ENCODE data around the gene TRMT2B. TPM values are rescaled to one million over a fixed set of nuclear protein-coding genes. Genes with fewer than 3 reads are reported as not detected.

TRMT2B gene
- total RNA-seq, 1 experiment from 2014 or later = 28.1 TPM

DNA sequence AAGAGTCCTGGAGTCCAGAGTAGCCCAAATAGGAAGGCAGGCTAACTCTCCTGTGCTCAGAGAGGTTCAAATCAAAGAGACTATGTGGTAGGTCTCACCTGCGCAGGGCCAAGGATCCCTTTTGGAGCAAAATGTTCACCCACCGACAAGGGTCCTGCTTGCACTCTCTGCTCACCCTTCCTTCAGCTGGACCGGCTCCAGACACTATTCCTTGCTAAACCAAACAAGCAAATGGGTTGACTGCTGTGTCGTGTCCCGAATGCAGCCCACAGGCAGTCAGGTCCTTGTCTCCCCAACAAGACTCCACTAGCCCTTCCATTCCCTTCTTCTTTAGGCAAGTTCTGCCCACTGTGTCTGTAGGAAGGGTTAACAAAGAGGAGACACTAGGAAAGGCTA is 760 bp downstream of the TRMT2B start:
- Mint-ChIP-seq H3K9me3 (ENCODE audit: unreplicated experiment) (no peaks in the 10 kb centered on the region), H3K4me1 (ENCODE audit: low read depth, unreplicated experiment) (no peaks in the 10 kb centered on the region), H3K27me3 (ENCODE audit: insufficient read depth, unreplicated experiment) (no peaks in the 10 kb centered on the region), H3K4me3 (ENCODE audit: unreplicated experiment) (peak overlapping the region; percentile 87), H3K27ac (ENCODE audit: unreplicated experiment) (peak overlapping the region; percentile 94), H3K36me3 (ENCODE audit: insufficient read depth, unreplicated experiment) (peaks cover 7% of the 10 kb centered on the region)
- POLR2A ChIA-PET = no interaction called here
- TF ChIP-seq, protein P1, sequence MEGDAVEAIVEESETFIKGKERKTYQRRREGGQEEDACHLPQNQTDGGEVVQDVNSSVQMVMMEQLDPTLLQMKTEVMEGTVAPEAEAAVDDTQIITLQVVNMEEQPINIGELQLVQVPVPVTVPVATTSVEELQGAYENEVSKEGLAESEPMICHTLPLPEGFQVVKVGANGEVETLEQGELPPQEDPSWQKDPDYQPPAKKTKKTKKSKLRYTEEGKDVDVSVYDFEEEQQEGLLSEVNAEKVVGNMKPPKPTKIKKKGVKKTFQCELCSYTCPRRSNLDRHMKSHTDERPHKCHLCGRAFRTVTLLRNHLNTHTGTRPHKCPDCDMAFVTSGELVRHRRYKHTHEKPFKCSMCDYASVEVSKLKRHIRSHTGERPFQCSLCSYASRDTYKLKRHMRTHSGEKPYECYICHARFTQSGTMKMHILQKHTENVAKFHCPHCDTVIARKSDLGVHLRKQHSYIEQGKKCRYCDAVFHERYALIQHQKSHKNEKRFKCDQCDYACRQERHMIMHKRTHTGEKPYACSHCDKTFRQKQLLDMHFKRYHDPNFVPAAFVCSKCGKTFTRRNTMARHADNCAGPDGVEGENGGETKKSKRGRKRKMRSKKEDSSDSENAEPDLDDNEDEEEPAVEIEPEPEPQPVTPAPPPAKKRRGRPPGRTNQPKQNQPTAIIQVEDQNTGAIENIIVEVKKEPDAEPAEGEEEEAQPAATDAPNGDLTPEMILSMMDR (IDR thresholded peaks at IDR 0.05; ENCODE audit: insufficient read depth in 1 of 2, low read depth in 1 of 2, low read length in 1 of 2, severe bottlenecking in 1 of 2, unreplicated experiment in 1 of 2) = no peak
- peak overlapping the region; percentile 67 for H3K4me3 ChIP-seq (ENCODE audit: low read depth, low read length)
- CTCF ChIA-PET = no interaction called here
- H3K36me3 ChIP-seq (ENCODE audit: control insufficient read depth, insufficient read depth, low read length) = no peaks in the 10 kb centered on the region
- no peaks in the 10 kb centered on the region for H3K4me1 ChIP-seq
- intact Hi-C loops (cut with micrococcal nuclease; ENCODE audit: unreplicated experiment) = loop anchor here (2.0 to 10.0 kb wide), 2 partner anchors 46 to 126 kb away; partner anchors contain the start of gene XKRX
- DNase-seq = no peak
- TSS peak; percentile 63 for BruUV-seq (replicated peaks)
- H3K27me3 ChIP-seq (replicated peaks; ENCODE audit: control insufficient read depth, insufficient read depth, low read length) = no peaks in the 10 kb centered on the region
- H3K9me3 ChIP-seq = no peaks in the 10 kb centered on the region

DNA sequence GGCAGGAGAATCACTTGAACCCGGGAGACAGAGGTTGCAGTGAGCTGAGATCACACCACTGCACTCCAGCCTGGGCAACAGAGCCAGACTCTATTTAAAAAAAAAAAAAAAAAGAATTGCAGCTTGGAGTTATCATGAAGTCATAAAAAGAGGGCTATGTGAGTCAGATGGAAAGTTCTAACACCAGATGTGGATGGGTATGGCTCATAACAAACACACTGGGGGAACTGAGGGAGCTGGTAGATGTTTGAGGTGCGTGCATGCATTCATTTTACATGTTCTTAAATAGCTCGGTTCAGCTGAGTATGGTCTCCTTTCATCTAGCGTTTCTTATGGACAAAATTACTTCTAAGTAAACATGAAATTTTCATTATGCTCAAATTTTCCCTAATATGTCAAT is 11.7 kb downstream of the TRMT2B start:
- Histone ChIP-seq H3K36me3 (ENCODE audit: control insufficient read depth, insufficient read depth, low read length) (no peaks in the 10 kb centered on the region), H3K4me1 (no peaks in the 10 kb centered on the region), H3K4me3 (ENCODE audit: low read depth, low read length) (no peak overlapping the region), H3K9me3 (no peaks in the 10 kb centered on the region), H3K27me3 (replicated peaks; ENCODE audit: control insufficient read depth, insufficient read depth, low read length) (no peaks in the 10 kb centered on the region)
- H3K9me3 Mint-ChIP-seq (ENCODE audit: unreplicated experiment) = no peaks in the 10 kb centered on the region
- no peak overlapping the region for H3K4me3 Mint-ChIP-seq (ENCODE audit: unreplicated experiment)
- ChIA-PET CTCF (interaction anchor here (0.7 kb wide), 1 partner anchor 145 kb away, joined by 6 read pairs; no protein-coding TSS in a partner anchor), POLR2A (interaction anchor here (0.6 kb wide), 1 partner anchor 42 kb away, joined by 5 read pairs; no protein-coding TSS in a partner anchor)
- peaks cover 15% of the 10 kb centered on the region for H3K36me3 Mint-ChIP-seq (ENCODE audit: insufficient read depth, unreplicated experiment)
- BruUV-seq (replicated peaks) = no TSS peak
- H3K27ac Mint-ChIP-seq (ENCODE audit: unreplicated experiment) = no peak overlapping the region
- intact Hi-C loops (cut with micrococcal nuclease; ENCODE audit: unreplicated experiment) = no loop called here
- DNase-seq = no peak
- H3K27me3 Mint-ChIP-seq (ENCODE audit: insufficient read depth, unreplicated experiment) = no peaks in the 10 kb centered on the region
- no peaks in the 10 kb centered on the region for H3K4me1 Mint-ChIP-seq (ENCODE audit: low read depth, unreplicated experiment)
- TF ChIP-seq, protein P1 (IDR thresholded peaks at IDR 0.05; ENCODE audit: insufficient read depth in 1 of 2, low read depth in 1 of 2, low read length in 1 of 2, severe bottlenecking in 1 of 2, unreplicated experiment in 1 of 2) = no peak

DNA sequence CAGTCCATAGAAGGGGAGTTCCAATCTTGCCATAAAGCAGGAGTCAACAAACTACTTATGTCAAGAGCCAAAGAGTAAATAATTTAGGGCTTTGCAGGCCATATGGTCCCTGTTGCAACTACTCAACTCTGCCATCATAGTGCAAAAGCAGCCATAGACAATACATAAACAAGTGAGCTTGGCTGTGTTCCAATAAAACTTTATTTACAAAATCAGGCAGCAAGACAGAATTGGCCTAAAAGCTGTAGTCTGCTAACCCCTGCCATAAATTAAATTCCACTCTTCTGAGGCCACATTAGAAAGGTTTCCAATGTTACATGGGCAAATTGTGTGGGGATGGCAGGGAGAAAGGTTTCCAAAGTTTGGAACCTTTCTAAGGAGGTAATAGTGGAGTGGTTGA is 14.7 kb downstream of the TRMT2B start:
- TF ChIP-seq, protein P1 (IDR thresholded peaks at IDR 0.05; ENCODE audit: insufficient read depth in 1 of 2, low read depth in 1 of 2, low read length in 1 of 2, severe bottlenecking in 1 of 2, unreplicated experiment in 1 of 2) = no peak
- no peak overlapping the region for H3K27ac Mint-ChIP-seq (ENCODE audit: unreplicated experiment)
- ChIA-PET POLR2A (no interaction called here), CTCF (no interaction called here)
- H3K9me3 Mint-ChIP-seq (ENCODE audit: unreplicated experiment) = no peaks in the 10 kb centered on the region
- BruUV-seq (replicated peaks) = no TSS peak
- H3K4me1 Mint-ChIP-seq (ENCODE audit: low read depth, unreplicated experiment) = no peaks in the 10 kb centered on the region
- Histone ChIP-seq H3K27me3 (replicated peaks; ENCODE audit: control insufficient read depth, insufficient read depth, low read length) (no peaks in the 10 kb centered on the region), H3K9me3 (no peaks in the 10 kb centered on the region), H3K36me3 (ENCODE audit: control insufficient read depth, insufficient read depth, low read length) (no peaks in the 10 kb centered on the region), H3K4me3 (ENCODE audit: low read depth, low read length) (no peak overlapping the region), H3K4me1 (no peaks in the 10 kb centered on the region)
- DNase-seq = no peak
- H3K27me3 Mint-ChIP-seq (ENCODE audit: insufficient read depth, unreplicated experiment) = no peaks in the 10 kb centered on the region
- H3K4me3 Mint-ChIP-seq (ENCODE audit: unreplicated experiment) = no peak overlapping the region
- intact Hi-C loops (cut with micrococcal nuclease; ENCODE audit: unreplicated experiment) = no loop called here
- H3K36me3 Mint-ChIP-seq (ENCODE audit: insufficient read depth, unreplicated experiment) = peaks cover 18% of the 10 kb centered on the region
